IMR-90 (cell line): ENCODE results near the gene C11orf68. TPM values are rescaled to one million over a fixed set of nuclear protein-coding genes. Genes with fewer than 3 reads are reported as not detected.

Experiments used
- ATAC-seq: fragments of 200-7000 bp; cut with Tn5 transposase; 2 replicates; pipeline ENCODE4 v1.9.1; 2020; ENCODE audit warnings: low read depth, mild to moderate bottlenecking, moderate library complexity
- BruUV-seq: library from RNA; stranded (reverse); fragments of 400-500 nt; replicated peaks from 2 replicates; lab custom pipeline; 2021; lab: Mats Ljungman, UMichigan
- CTCF ChIA-PET: fragments of 300-600 bp; formaldehyde crosslinking; extraction: SDS; loops from one replicate; lab custom pipeline; 2021; ENCODE audit warnings: antibody characterized with exemption; lab: Yijun Ruan, JAX
- POLR2A ChIA-PET: fragments of 300-600 bp; sonication (Branson Sonifier 250); formaldehyde crosslinking; loops from one replicate; lab custom pipeline; 2022; ENCODE audit warnings: antibody characterized with exemption; ENCODE audit not compliant: unreplicated experiment; lab: Charles Lee
- DNase-seq: peaks from one replicate; pipeline ENCODE4 v3.0.0; 2013
- H2AFZ ChIP-seq: replicated peaks from 2 replicates; pipeline ENCODE3; 2013; ENCODE audit warnings: low read length, mild to moderate bottlenecking; ENCODE audit not compliant: poor library complexity
- H2AK5ac ChIP-seq: 2 replicates; pipeline ENCODE4 v1.6.1; 2013; ENCODE audit warnings: low read depth, low read length, inconsistent platforms
- H2AK9ac ChIP-seq: replicated peaks from 2 replicates; pipeline ENCODE3; 2013; ENCODE audit warnings: mild to moderate bottlenecking, low read depth, low read length, moderate library complexity; ENCODE audit not compliant: poor library complexity
- H2BK120ac ChIP-seq: 2 replicates; pipeline ENCODE4 v1.6.1; 2013; ENCODE audit warnings: low read depth, low read length, inconsistent platforms
- H2BK15ac ChIP-seq: 3 replicates; pipeline ENCODE4 v1.6.1; 2013; ENCODE audit warnings: low read depth, low read length, inconsistent platforms
- H2BK20ac ChIP-seq: 2 replicates; pipeline ENCODE4 v1.6.1; 2013; ENCODE audit warnings: low read depth, mild to moderate bottlenecking, inconsistent platforms, low read length, moderate library complexity
- H2BK5ac ChIP-seq: 2 replicates; pipeline ENCODE4 v1.6.1; 2013; ENCODE audit warnings: mild to moderate bottlenecking, low read depth, low read length, inconsistent platforms; ENCODE audit not compliant: poor library complexity, severe bottlenecking
- H3K14ac ChIP-seq: replicated peaks from 2 replicates; pipeline ENCODE4 v1.6.1; 2013; ENCODE audit warnings: low read depth, low read length, inconsistent platforms
- H3K18ac ChIP-seq: 2 replicates; pipeline ENCODE4 v1.6.1; 2013; ENCODE audit warnings: low read depth, low read length, control low read depth
- H3K23ac ChIP-seq: 2 replicates; pipeline ENCODE4 v1.6.1; 2013; ENCODE audit warnings: low read depth, low read length, inconsistent platforms
- H3K27ac ChIP-seq: 2 replicates; pipeline ENCODE4 v1.5.1; 2013; ENCODE audit warnings: mild to moderate bottlenecking, control low read depth, low read length; ENCODE audit not compliant: insufficient read depth
- H3K27me3 ChIP-seq: 2 replicates; pipeline ENCODE4 v1.6.1; 2013; ENCODE audit warnings: low read length; ENCODE audit not compliant: control insufficient read depth, insufficient read depth
- H3K36me3 ChIP-seq: 2 replicates; pipeline ENCODE4 v1.6.1; 2013; ENCODE audit warnings: low read length, mixed read lengths; ENCODE audit not compliant: control insufficient read depth, insufficient read depth
- H3K4ac ChIP-seq: 2 replicates; pipeline ENCODE4 v1.6.1; 2013; ENCODE audit warnings: low read depth, low read length, inconsistent platforms
- H3K4me1 ChIP-seq: 2 replicates; pipeline ENCODE4 v1.6.1; 2013; ENCODE audit warnings: low read length, mixed read lengths; ENCODE audit not compliant: control insufficient read depth, insufficient read depth
- H3K4me2 ChIP-seq: 2 replicates; pipeline ENCODE4 v1.6.1; 2013; ENCODE audit warnings: low read depth, mild to moderate bottlenecking, control low read depth, low read length, moderate library complexity
- H3K4me3 ChIP-seq: 2 replicates; pipeline ENCODE4 v1.5.1; 2013; ENCODE audit warnings: low read depth, mild to moderate bottlenecking, control low read depth, low read length, moderate library complexity; ENCODE audit not compliant: insufficient read depth
- H3K56ac ChIP-seq: 2 replicates; pipeline ENCODE4 v1.6.1; 2013; ENCODE audit warnings: low read length, inconsistent platforms; ENCODE audit not compliant: insufficient read depth; ENCODE audit errors: extremely low read depth
- H3K79me1 ChIP-seq, 2 experiments: 2 replicates each; pipeline ENCODE4 v1.6.1; 2013; ENCODE audit warnings: low read length in 2 of 2, inconsistent platforms in 1 of 2, low read depth in 1 of 2
- H3K9ac ChIP-seq: 2 replicates; pipeline ENCODE4 v1.6.1; 2013; ENCODE audit warnings: low read depth, low read length, control low read depth
- H3K9me1 ChIP-seq: 2 replicates; pipeline ENCODE4 v1.6.1; 2013; ENCODE audit warnings: low read length, inconsistent platforms; ENCODE audit not compliant: insufficient read depth
- H3K9me3 ChIP-seq: 2 replicates; pipeline ENCODE4 v1.6.1; 2013; ENCODE audit warnings: low read length; ENCODE audit not compliant: control insufficient read depth, insufficient read depth
- H4K20me1 ChIP-seq: 2 replicates; pipeline ENCODE4 v1.6.1; 2013; ENCODE audit warnings: low read length, inconsistent platforms; ENCODE audit not compliant: insufficient read depth
- H4K5ac ChIP-seq: 2 replicates; pipeline ENCODE4 v1.6.1; 2013; ENCODE audit warnings: mild to moderate bottlenecking, low read depth, low read length, control low read depth
- H4K8ac ChIP-seq, 2 experiments: 2 replicates each; pipeline ENCODE4 v1.6.1; 2013; ENCODE audit warnings: low read depth in 2 of 2, low read length in 2 of 2, control low read depth in 1 of 2, inconsistent platforms in 1 of 2
- H4K91ac ChIP-seq: 2 replicates; pipeline ENCODE4 v1.6.1; 2013; ENCODE audit warnings: low read depth, low read length, inconsistent platforms; ENCODE audit not compliant: insufficient read depth
- CHD1 ChIP-seq: IDR thresholded peaks from 2 replicates; pipeline ENCODE4 v1.6.1; 2012; ENCODE audit warnings: low read depth, low read length, improper control_type of control experiment
- WGBS, 2 experiments: methylation state at CpG; one replicate each; pipeline versions ENCODE4 v1.1.5 to v1.1.7; 2013; ENCODE audit warnings: missing lambda C conversion rate in 2 of 2; ENCODE audit not compliant: insufficient read length in 1 of 2; ENCODE audit errors: extremely low coverage in 2 of 2; 5-methylcytosine and 5-hydroxymethylcytosine counted together
- dilution Hi-C: fragments of 300-500 bp; cut with HindIII; formaldehyde crosslinking; loops from one replicate; pipeline ENCODE4 v1.14.3; 2018; ENCODE audit warnings: low sequenced_read_pairs; ENCODE audit not compliant: unreplicated experiment
- in situ Hi-C: fragments of 300-500 bp; cut with MboI; formaldehyde crosslinking; loops from 3 replicates; pipeline ENCODE4 v1.14.3; 2019; ENCODE audit warnings: low sequenced_read_pairs, inconsistent platforms, mixed read lengths
- intact Hi-C: fragments of 100-400 bp; cut with micrococcal nuclease; formaldehyde crosslinking; loops from 2 replicates; pipeline ENCODE4 v1.10.0; 2022
- polyA plus RNA-seq, 3 experiments: library from polyadenylated mRNA; depleted of rRNA; stranded (reverse); fragments of >200 nt; gene quantifications; 2 replicates each; pipeline ENCODE4 v1.2.3, GENCODE V29; 2012; ENCODE audit warnings: low replicate concordance in 1 of 3
- total RNA-seq: library from RNA; depleted of rRNA; stranded (reverse); fragments of >200 nt; gene quantifications from 2 replicates; pipeline ENCODE4 v1.2.3, GENCODE V29; 2012

C11orf68 gene
- total and polyA plus RNA-seq, 2 of the 4 experiments (the other 2 are of a cell fraction), result 20.3 to 104 TPM

- Histone ChIP-seq H2BK15ac (no peak overlapping the region), H2BK5ac (no peak overlapping the region), H3K4ac (no peak overlapping the region), H3K56ac (no peak overlapping the region), H3K4me2 (no peak overlapping the region), H3K9me3 (no peaks in the 10 kb centered on the region), H4K5ac (no peak overlapping the region), H3K9ac (no peak overlapping the region), H3K36me3 (no peaks in the 10 kb centered on the region), H4K8ac (no peak overlapping the region), H2AFZ (no peak overlapping the region), H2AK9ac (no peak overlapping the region), H3K4me3 (no peak overlapping the region), H3K9me1 (peaks cover 12% of the 10 kb centered on the region), H3K27ac (no peak overlapping the region), H3K27me3 (no peaks in the 10 kb centered on the region), H2BK20ac (no peak overlapping the region), H2AK5ac (no peak overlapping the region), H3K23ac (no peak overlapping the region), H3K18ac (no peak overlapping the region), H3K14ac (no peak overlapping the region), H4K91ac (no peak overlapping the region), H4K20me1 (0 out of 2 replicates have a peak, but pooled peaks cover 3% of the 10 kb centered on the region), H3K79me1 (peaks cover 0 to 15% of the 10 kb centered on the region in 2 experiments; a peak in 2 of 4 replicates), H3K4me1 (peaks cover 10% of the 10 kb centered on the region), H2BK120ac (no peak overlapping the region)
- 67% methylated on average over 1 of the region's 4 CpGs; no CpG with 5 or more reads in 1 of the 2 experiments for WGBS, 2 experiments
- intact Hi-C loops, result no loop called here
- dilution Hi-C loops, result no loop called here
- ChIA-PET POLR2A (interaction anchor here (0.6 kb wide), 1 partner anchor 64 kb away, joined by 3 read pairs; the partner anchor contains the start of genes BANF1 and EIF1AD), CTCF (interaction anchor here (1.0 kb wide), 1 partner anchor 53 kb away, joined by 4 read pairs; no protein-coding TSS in a partner anchor)
- no TSS peak for BruUV-seq
- in situ Hi-C loops, result no loop called here
- ATAC-seq (no peak), DNase-seq (no peak)
- no peak for TF ChIP-seq CHD1
These were observed 18.9 kb upstream of the C11orf68 start for GRCh38 chr11:65937766-65938165.
